ENCODE measurements around the gene IGFL2. TPM values are rescaled to one million over a fixed set of nuclear protein-coding genes. Genes with fewer than 3 reads are reported as not detected.

IGFL2 gene
- total and polyA plus RNA-seq, 9 of the 15 experiments (the other 6 are each of a cell fraction or from before 2014, with no cell fraction given), result 0.42 to 1.7 (median 0.75) TPM; not detected in 2

GRCh38 chr19:46195104-46195503 is 47.1 kb downstream of the IGFL2 start (continued):
- TF ChIP-seq, protein P1, sequence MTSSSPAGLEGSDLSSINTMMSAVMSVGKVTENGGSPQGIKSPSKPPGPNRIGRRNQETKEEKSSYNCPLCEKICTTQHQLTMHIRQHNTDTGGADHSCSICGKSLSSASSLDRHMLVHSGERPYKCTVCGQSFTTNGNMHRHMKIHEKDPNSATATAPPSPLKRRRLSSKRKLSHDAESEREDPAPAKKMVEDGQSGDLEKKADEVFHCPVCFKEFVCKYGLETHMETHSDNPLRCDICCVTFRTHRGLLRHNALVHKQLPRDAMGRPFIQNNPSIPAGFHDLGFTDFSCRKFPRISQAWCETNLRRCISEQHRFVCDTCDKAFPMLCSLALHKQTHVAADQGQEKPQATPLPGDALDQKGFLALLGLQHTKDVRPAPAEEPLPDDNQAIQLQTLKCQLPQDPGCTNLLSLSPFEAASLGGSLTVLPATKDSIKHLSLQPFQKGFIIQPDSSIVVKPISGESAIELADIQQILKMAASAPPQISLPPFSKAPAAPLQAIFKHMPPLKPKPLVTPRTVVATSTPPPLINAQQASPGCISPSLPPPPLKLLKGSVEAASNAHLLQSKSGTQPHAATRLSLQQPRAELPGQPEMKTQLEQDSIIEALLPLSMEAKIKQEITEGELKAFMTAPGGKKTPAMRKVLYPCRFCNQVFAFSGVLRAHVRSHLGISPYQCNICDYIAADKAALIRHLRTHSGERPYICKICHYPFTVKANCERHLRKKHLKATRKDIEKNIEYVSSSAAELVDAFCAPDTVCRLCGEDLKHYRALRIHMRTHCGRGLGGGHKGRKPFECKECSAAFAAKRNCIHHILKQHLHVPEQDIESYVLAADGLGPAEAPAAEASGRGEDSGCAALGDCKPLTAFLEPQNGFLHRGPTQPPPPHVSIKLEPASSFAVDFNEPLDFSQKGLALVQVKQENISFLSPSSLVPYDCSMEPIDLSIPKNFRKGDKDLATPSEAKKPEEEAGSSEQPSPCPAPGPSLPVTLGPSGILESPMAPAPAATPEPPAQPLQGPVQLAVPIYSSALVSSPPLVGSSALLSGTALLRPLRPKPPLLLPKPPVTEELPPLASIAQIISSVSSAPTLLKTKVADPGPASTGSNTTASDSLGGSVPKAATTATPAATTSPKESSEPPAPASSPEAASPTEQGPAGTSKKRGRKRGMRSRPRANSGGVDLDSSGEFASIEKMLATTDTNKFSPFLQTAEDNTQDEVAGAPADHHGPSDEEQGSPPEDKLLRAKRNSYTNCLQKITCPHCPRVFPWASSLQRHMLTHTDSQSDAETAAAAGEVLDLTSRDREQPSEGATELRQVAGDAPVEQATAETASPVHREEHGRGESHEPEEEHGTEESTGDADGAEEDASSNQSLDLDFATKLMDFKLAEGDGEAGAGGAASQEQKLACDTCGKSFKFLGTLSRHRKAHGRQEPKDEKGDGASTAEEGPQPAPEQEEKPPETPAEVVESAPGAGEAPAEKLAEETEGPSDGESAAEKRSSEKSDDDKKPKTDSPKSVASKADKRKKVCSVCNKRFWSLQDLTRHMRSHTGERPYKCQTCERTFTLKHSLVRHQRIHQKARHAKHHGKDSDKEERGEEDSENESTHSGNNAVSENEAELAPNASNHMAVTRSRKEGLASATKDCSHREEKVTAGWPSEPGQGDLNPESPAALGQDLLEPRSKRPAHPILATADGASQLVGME (CRISPR knock-in tag; IDR thresholded peaks at IDR 0.05), result no peak
- no peak for TF ChIP-seq ZNF134 (CRISPR knock-in tag; conservative IDR thresholded peaks at IDR 0.05)
- no peak for TF ChIP-seq ZNF212 (CRISPR knock-in tag; IDR thresholded peaks at IDR 0.05)
- TF ChIP-seq PATZ1 (CRISPR knock-in tag; IDR thresholded peaks at IDR 0.05; ENCODE audit: borderline replicate concordance), result peak; percentile 78; the same call in 1 of the 2 replicates
- no peak for TF ChIP-seq KLF10 (CRISPR knock-in tag; IDR thresholded peaks at IDR 0.05)
- TF ChIP-seq, protein P2, sequence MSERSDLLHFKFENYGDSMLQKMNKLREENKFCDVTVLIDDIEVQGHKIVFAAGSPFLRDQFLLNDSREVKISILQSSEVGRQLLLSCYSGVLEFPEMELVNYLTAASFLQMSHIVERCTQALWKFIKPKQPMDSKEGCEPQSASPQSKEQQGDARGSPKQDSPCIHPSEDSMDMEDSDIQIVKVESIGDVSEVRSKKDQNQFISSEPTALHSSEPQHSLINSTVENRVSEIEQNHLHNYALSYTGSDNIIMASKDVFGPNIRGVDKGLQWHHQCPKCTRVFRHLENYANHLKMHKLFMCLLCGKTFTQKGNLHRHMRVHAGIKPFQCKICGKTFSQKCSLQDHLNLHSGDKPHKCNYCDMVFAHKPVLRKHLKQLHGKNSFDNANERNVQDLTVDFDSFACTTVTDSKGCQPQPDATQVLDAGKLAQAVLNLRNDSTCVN (CRISPR knock-in tag; IDR thresholded peaks at IDR 0.05), result no peak
- TF ChIP-seq ZNF174 (CRISPR knock-in tag; IDR thresholded peaks at IDR 0.05), result peak; percentile 52; the same call in 1 of the 2 replicates
- TF ChIP-seq, protein P3, sequence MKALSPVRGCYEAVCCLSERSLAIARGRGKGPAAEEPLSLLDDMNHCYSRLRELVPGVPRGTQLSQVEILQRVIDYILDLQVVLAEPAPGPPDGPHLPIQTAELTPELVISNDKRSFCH (CRISPR knock-in tag; IDR thresholded peaks at IDR 0.05), result no peak
- TF ChIP-seq, protein P3 (tag; IDR thresholded peaks at IDR 0.05), result 0 out of 2 replicates have a peak, but pooled peaks have one; percentile 17
- TF ChIP-seq FOXA3 (CRISPR knock-in tag; conservative IDR thresholded peaks at IDR 0.05 in 1 of 2, IDR thresholded peaks at IDR 0.05 in 1 of 2), result peak in 1 of 2 experiments; percentile 48; a peak in 2 of 4 replicates
- no peak for TF ChIP-seq HDAC2 (IDR thresholded peaks at IDR 0.05)
- no peak for TF ChIP-seq PPARD (CRISPR knock-in tag; IDR thresholded peaks at IDR 0.05)
- no peak for TF ChIP-seq BCLAF1 (IDR thresholded peaks at IDR 0.05; ENCODE audit: borderline replicate concordance in 1 of 2, control insufficient read depth in 1 of 2, low read depth in 2 of 2, low read length in 1 of 2)
- TF ChIP-seq TAF1 (IDR thresholded peaks at IDR 0.05; ENCODE audit: control insufficient read depth, extremely low read depth, insufficient read depth, low read length, severe bottlenecking), result no peak
- TF ChIP-seq OTX1 (CRISPR knock-in tag; IDR thresholded peaks at IDR 0.05), result peak; percentile 89

All from K562 (cell line).